Measurements from ENCODE around the gene TAF1B. TPM values are rescaled to one million over a fixed set of nuclear protein-coding genes. Genes with fewer than 3 reads are reported as not detected.

TAF1B gene
- total and polyA plus RNA-seq, 7 donors = 2.7 to 7.6 (median 5.7) TPM

- H3K4me3 ChIP-seq = peak overlapping the region; percentile 42
- intact Hi-C loops (cut with DNase I) = loop anchor here in 1 of 2 donors (10.0 kb wide), 2 partner anchors 131 to 231 kb away; partner anchors contain the start of gene KLF11
These were observed 29.0 kb upstream of the TAF1B start for GRCh38 chr2:9814129-9814868.

GRCh38 chr2:9815076-9815475, 28.2 kb upstream of the TAF1B start:
- Histone ChIP-seq H3K27ac (no peak overlapping the region), H3K36me3 (ENCODE audit: insufficient read depth in 1 of 2, low read depth in 1 of 2) (no peaks in the 10 kb centered on the region), H3K4me1 (peaks cover 5% of the 10 kb centered on the region), H3K4me3 (no peak overlapping the region), H3K9me3 (no peaks in the 10 kb centered on the region), H3K27me3 (ENCODE audit: insufficient read depth in 3 of 3, low read length in 2 of 3) (no peaks in the 10 kb centered on the region)
- DNase-seq (no peak), ATAC-seq (no peak)
- intact Hi-C loops (cut with DNase I) = loop anchor here in 1 of 2 donors (10.0 kb wide), 2 partner anchors 130 to 230 kb away; partner anchors contain the start of gene KLF11
- no peak for TF ChIP-seq CTCF (IDR thresholded peaks at IDR 0.05)
- 95 to 99% (median 98%) methylated on average over 4 of the region's 4 CpGs for WGBS, 3 donors

More at GRCh38 chr2:9814129-9814868, 29.0 kb upstream of the TAF1B start:
- Histone ChIP-seq H3K9me3 (no peaks in the 10 kb centered on the region), H3K4me1 (peaks cover 5% of the 10 kb centered on the region), H3K27me3 (ENCODE audit: insufficient read depth in 3 of 3, low read length in 2 of 3) (no peaks in the 10 kb centered on the region), H3K27ac (no peak overlapping the region), H3K36me3 (ENCODE audit: insufficient read depth in 1 of 2, low read depth in 1 of 2) (no peaks in the 10 kb centered on the region)
- TF ChIP-seq CTCF (IDR thresholded peaks at IDR 0.05) = no peak
- ATAC-seq (no peak), DNase-seq (no peak)
- WGBS, 3 donors = 61 to 66% (median 65%) methylated on average over 24 of the region's 24 CpGs

- 85 to 87% (median 86%) methylated on average over 17 of the region's 17 CpGs for WGBS, 3 donors
- no peak for TF ChIP-seq CTCF (IDR thresholded peaks at IDR 0.05)
- Histone ChIP-seq H3K4me3 (no peak overlapping the region), H3K27ac (no peak overlapping the region), H3K4me1 (peaks cover 5% of the 10 kb centered on the region), H3K9me3 (no peaks in the 10 kb centered on the region), H3K27me3 (ENCODE audit: insufficient read depth in 3 of 3, low read length in 2 of 3) (no peaks in the 10 kb centered on the region), H3K36me3 (ENCODE audit: insufficient read depth in 1 of 2, low read depth in 1 of 2) (no peaks in the 10 kb centered on the region)
- DNase-seq = no peak
- no peak for ATAC-seq
- intact Hi-C loops (cut with DNase I) = loop anchor here in 1 of 2 donors (10.0 kb wide), 2 partner anchors 129 to 229 kb away; partner anchors contain the start of gene KLF11
These were observed 27.4 kb upstream of the TAF1B start for GRCh38 chr2:9815844-9816279.

GRCh38 chr2:9818097-9818496, 25.2 kb upstream of the TAF1B start:
- H3K4me1 ChIP-seq = no peaks in the 10 kb centered on the region
- ATAC-seq = no peak
- DNase-seq = no peak
- no peak overlapping the region for H3K27ac ChIP-seq
- H3K4me3 ChIP-seq = no peak overlapping the region
- no peaks in the 10 kb centered on the region for H3K9me3 ChIP-seq
- no peak for TF ChIP-seq CTCF (IDR thresholded peaks at IDR 0.05)
- H3K27me3 ChIP-seq (ENCODE audit: insufficient read depth in 3 of 3, low read length in 2 of 3) = no peaks in the 10 kb centered on the region
- intact Hi-C loops (cut with DNase I) = loop anchor here in 1 of 2 donors (10.0 kb wide), 2 partner anchors 127 to 227 kb away; partner anchors contain the start of gene KLF11
- no peaks in the 10 kb centered on the region for H3K36me3 ChIP-seq (ENCODE audit: insufficient read depth in 1 of 2, low read depth in 1 of 2)
- WGBS, 3 donors = 90 to 93% (median 92%) methylated on average over 2 of the region's 2 CpGs
